ENCODE data around the gene MBNL3.

MBNL3 gene

DNA sequence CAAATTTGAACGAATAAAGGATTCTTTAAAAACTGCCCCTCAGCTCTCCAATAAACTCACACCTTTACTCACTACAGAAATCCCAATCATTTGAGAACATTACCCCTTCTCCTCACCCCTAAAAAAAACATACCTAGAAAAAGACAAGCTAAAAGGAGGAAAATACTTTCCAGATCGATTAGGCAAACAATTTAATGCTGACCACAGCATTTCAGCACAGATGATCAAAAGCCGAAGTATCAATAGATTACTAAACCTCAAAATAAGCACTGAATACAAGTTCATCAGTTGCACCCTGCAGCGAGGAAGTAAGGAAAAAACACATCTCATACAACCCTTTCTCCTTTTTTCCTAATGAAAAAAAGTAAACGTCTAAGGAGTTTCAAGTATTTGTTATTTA lies 65.5 kb downstream of the MBNL3 start:
- no peak for DNase-seq (ENCODE audit: low read depth in 1 of 2, low spot score in 1 of 2)

- no peak for DNase-seq (ENCODE audit: low read depth in 1 of 2, low spot score in 1 of 2)
These were observed 73.8 kb downstream of the MBNL3 start for GRCh38 chrX:132415012-132415411.

GRCh38 chrX:132414404-132414803 lies 74.4 kb downstream of the MBNL3 start:
- DNase-seq (ENCODE audit: low read depth in 1 of 2, low spot score in 1 of 2), result no peak

GRCh38 chrX:132413459-132413858 lies 75.4 kb downstream of the MBNL3 start:
- DNase-seq (ENCODE audit: low read depth in 1 of 2, low spot score in 1 of 2), result no peak

DNA sequence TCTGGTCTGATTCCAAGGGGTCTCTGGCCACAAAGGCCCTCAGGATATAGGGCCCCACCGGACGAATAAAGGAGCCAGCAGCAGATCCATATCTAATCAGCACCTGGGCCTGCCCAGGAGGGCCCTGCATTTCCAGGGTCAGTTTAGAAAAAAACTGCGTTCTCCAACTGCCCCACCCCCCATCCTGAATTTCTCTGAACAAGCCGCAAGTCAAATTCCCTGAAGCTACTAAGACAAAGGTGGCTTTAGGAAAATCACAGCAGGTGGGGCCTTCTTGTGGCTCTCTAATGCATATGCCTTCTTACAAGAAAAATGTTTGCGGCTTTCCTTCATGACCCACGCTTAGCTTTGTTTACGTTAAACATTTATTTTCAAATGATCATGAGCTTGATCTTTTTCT lies 76.6 kb downstream of the MBNL3 start:
- no peak for DNase-seq (ENCODE audit: low read depth in 1 of 2, low spot score in 1 of 2)

DNA sequence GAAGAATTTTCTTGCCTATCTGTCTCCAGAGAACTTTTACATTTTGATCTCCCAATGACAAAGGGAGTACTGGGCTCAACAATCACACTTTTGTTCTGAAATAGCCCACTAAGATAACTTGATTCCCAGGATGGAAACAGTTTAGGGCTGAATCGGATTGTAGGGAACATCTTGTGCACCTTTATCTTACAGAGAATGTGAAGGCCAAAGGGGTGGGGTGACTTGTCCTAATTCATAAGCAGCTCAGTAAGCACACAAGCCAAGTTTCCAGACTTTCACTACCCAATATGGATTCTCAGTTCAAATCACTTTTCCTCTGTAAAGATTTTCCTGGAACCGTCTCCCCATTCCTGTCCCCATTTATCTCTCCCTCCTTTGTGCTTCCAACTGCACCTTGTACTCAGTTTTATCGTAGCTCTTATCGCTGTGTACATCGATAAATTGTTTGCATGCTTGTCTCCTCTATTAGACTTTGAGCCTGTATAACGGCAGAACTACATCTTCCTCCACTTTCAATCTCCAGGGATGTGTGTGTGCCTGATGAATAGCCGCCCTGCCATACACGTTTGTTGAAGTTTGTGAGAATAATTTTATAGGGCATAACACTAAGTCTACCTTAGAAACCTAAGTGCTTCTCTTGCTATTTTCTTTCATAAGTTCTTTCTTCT lies 77.4 kb downstream of the MBNL3 start:
- DNase-seq (ENCODE audit: low read depth in 1 of 2, low spot score in 1 of 2), result no peak

- no peak for DNase-seq (ENCODE audit: low read depth in 1 of 2, low spot score in 1 of 2)
These were observed 78.9 kb downstream of the MBNL3 start for GRCh38 chrX:132409780-132410556.

GRCh38 chrX:132407691-132408090 lies 81.1 kb downstream of the MBNL3 start:
- no peak for DNase-seq (ENCODE audit: low read depth in 1 of 2, low spot score in 1 of 2)

DNA sequence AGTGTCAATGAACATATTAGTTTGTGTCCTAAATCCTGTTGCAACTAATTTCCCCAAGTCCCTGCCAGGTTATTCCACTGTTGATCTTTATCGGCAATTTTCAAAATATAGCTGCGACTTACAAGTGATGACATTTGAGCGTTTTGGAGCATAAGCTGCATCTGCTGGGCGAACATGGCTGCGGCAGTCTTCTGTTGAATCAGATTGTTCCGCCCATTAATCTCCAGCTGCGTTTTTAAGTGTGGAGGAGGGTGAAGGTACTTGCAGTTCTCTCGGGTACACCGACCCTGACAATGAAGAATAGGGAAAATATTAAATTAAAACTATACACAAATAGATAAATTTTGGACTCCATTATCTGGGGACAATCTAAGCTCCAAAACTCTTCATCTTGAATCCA lies 82.7 kb downstream of the MBNL3 start:
- no peak for DNase-seq (ENCODE audit: low read depth in 1 of 2, low spot score in 1 of 2)

DNA sequence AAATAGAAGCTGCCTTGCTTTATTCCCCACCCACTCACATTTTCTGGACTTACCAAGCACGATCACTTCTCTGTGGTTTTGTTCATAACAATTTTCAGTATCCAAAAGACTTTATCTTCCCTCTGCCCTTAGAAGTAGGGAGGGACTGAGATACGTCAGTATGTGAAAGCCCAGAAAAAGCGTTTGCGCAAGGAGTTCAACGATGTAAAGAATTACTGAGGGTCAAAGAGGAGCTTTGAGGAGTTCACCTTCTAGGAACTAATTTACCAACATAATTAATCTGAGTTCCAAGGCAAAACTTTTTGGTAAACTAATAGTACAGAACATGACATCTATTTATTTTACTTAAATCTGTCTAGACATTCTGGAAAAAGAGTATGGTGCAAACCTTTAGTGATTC lies 84.6 kb downstream of the MBNL3 start:
- DNase-seq (ENCODE audit: low read depth in 1 of 2, low spot score in 1 of 2), result no peak

GRCh38 chrX:132401935-132402334 lies 86.9 kb downstream of the MBNL3 start:
- no peak for DNase-seq (ENCODE audit: low read depth in 1 of 2, low spot score in 1 of 2)

DNA sequence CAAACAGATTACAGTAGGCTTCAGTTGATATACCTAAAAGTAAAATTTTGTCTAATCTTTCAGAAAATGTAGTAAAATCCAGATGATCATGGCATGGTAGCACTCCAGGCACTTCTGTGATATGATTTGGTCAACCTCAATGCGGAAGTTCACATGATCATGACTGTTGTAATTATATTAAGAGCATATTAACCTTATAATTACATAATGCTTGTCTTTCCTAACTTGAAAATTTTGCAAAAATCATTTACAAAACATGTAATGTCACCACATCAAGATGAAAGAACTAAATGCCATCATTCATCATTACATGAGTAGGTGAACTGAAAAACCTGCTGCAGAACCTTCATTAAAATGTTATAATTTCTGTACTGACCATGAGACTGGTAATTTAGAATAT lies 88.1 kb downstream of the MBNL3 start:
- DNase-seq (ENCODE audit: low read depth in 1 of 2, low spot score in 1 of 2), result no peak

- no peak for DNase-seq (ENCODE audit: low read depth in 1 of 2, low spot score in 1 of 2)
These were observed 93.2 kb downstream of the MBNL3 start for GRCh38 chrX:132395645-132396044.

- DNase-seq (ENCODE audit: low read depth in 1 of 2, low spot score in 1 of 2), result no peak
These were observed 93.8 kb downstream of the MBNL3 start for GRCh38 chrX:132395026-132395425.

DNA sequence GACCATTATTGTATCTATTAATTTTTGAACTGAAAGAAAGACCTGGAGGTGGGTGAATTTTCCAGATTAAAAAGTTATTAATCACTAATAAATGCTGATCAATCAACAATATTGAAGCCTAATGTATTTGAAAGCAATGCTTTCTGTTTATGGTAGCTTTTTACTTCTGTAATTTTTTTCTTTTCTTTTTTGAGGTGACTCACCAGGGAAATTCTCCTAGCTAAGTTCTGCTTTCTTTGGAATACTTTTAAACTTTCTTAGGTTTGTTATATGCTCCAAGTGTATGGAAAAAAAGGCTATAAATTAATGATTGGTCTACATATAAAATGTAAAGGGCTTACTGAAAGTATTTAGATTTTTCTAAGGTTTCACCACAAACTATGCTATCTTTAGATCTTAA lies 94.2 kb downstream of the MBNL3 start:
- no peak for DNase-seq (ENCODE audit: low read depth in 1 of 2, low spot score in 1 of 2)

DNA sequence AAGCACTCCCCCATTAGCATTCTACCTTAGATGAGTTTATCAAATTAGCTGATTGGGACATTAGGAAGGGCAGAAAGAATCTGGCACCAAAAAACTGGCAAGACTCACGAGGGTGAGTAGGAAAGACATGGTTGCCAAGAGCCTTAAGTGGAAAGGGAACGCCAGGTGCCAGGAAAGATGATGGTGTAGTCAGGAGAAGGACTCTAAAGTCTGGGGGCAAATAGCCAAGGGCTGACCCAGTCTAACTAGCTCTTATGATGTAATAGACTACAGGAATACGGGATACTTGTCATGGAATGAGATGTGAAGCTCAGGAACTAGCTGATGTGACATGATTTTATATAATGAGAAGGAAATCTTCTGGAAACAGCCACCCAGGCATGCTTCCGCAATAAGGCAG lies 94.8 kb downstream of the MBNL3 start:
- DNase-seq (ENCODE audit: low read depth in 1 of 2, low spot score in 1 of 2), result no peak

DNA sequence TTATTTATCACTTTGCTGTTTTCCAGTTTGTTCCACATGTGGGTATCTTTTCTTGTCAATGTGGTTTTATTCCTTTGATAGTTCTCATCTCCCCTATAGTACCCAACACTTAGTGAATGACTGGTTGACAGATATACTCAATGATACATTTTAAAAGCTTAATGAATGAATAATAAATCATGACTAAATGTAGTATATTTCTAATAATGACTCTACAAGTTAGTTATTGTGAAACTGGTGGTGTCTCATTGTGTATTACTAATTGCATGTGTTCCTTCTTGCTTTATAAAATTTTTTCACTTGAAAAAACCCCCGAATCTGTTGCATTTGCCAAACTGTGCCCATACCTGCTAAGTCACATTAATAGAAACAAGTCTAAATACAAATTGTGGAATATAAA lies 95.4 kb downstream of the MBNL3 start:
- no peak for DNase-seq (ENCODE audit: low read depth in 1 of 2, low spot score in 1 of 2)

- no peak for DNase-seq (ENCODE audit: low read depth in 1 of 2, low spot score in 1 of 2)
These were observed 95.8 kb downstream of the MBNL3 start for GRCh38 chrX:132393085-132393484.

DNA sequence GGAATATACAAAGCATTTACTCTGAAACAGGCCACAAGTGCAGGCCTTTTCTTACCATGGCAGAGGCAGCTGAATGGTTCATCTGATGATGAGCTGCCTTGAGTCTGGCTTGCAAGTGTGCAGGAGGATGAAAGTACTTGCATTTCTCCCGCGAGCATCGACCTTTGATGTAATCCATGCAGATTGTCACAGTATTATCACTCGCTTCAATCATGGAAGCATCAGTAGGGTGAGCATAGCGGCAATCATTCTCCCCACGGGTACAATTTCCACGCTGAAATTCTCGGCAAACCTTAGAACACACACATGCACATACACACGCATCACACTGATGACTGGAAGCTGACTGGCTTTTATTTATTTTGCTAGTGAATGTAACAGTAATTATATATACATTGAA lies 98.0 kb downstream of the MBNL3 start:
- no peak for DNase-seq (ENCODE audit: low read depth in 1 of 2, low spot score in 1 of 2)

- no peak for DNase-seq (ENCODE audit: low read depth in 1 of 2, low spot score in 1 of 2)
These were observed 99.4 kb downstream of the MBNL3 start for GRCh38 chrX:132389480-132389879.

DNA sequence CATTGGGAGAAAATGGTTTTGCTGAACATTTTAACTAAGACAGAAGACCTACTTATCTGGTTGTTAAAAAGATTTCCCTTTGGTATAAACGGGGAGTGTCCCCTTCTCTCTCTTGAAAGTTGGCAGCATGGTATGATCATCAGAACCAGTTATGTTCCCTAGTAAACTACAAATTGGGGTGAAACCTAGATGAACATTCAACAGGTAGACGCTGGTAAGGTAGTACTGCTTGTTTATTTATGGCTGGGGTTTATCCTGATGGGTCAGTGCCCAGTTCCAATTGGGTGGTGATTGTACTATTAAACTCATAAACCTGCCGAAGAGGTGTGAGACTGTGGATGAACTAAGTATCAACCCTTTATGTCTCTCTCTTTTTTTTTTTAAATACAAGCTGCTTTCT lies 100.5 kb downstream of the MBNL3 start:
- DNase-seq (ENCODE audit: low read depth in 1 of 2, low spot score in 1 of 2), result no peak

GRCh38 chrX:132384301-132384700 lies 104.5 kb downstream of the MBNL3 start:
- no peak for DNase-seq (ENCODE audit: low read depth in 1 of 2, low spot score in 1 of 2)

GRCh38 chrX:132382068-132382467 lies 106.8 kb downstream of the MBNL3 start:
- no peak for DNase-seq (ENCODE audit: low read depth in 1 of 2, low spot score in 1 of 2)

Measured in activated CD4-positive, alpha-beta T cell treated with anti-CD3 and anti-CD28 coated beads, Interleukin-2, amount 50 U/mL, for 24 hours (primary cell).